Lung (tissue), 12 donors: ENCODE results near the gene SPON1. TPM values are rescaled to one million over a fixed set of nuclear protein-coding genes. Genes with fewer than 3 reads are reported as not detected.

Experiments
- ATAC-seq: fragments of 200-7000 bp; cut with Tn5 transposase; one replicate; pipeline ENCODE4 v1.9.1; 2020; ENCODE audit warnings: moderate number of reproducible peaks; ENCODE audit not compliant: insufficient read depth, low FRiP score
- DNase-seq, 3 donors: peaks; one replicate each; pipeline ENCODE4 v3.0.0-alpha.2; 2013 to 2017
- H3K27ac ChIP-seq, 2 donors: one replicate each; pipeline ENCODE4 v1.5.1; 2013; ENCODE audit warnings: mild to moderate bottlenecking in 2 of 2, moderate library complexity in 2 of 2, control low read depth in 1 of 2, inconsistent platforms in 1 of 2, low read depth in 1 of 2, low read length in 1 of 2
- H3K27me3 ChIP-seq, 3 donors: one replicate each; pipeline ENCODE4 v1.5.1; 2013; ENCODE audit warnings: low read length in 2 of 3; ENCODE audit not compliant: control insufficient read depth in 3 of 3, insufficient read depth in 3 of 3
- H3K36me3 ChIP-seq, 4 donors: one replicate each; pipeline ENCODE4 v1.5.1; 2013; ENCODE audit warnings: low read length in 4 of 4, mild to moderate bottlenecking in 1 of 4, moderate library complexity in 1 of 4; ENCODE audit not compliant: control insufficient read depth in 4 of 4, insufficient read depth in 4 of 4
- H3K4me1 ChIP-seq, 5 donors: one replicate each; pipeline ENCODE4 v1.5.1; 2013; ENCODE audit warnings: low read length in 5 of 5, mild to moderate bottlenecking in 2 of 5, moderate library complexity in 1 of 5; ENCODE audit not compliant: control insufficient read depth in 5 of 5, insufficient read depth in 5 of 5
- H3K4me3 ChIP-seq: one replicate; pipeline ENCODE4 v1.5.1; 2013; ENCODE audit warnings: mild to moderate bottlenecking, control low read depth, moderate library complexity
- H3K9ac ChIP-seq, 2 donors: one replicate each; pipeline ENCODE4 v1.5.1; 2013; ENCODE audit warnings: low read length in 2 of 2, control low read depth in 1 of 2; ENCODE audit not compliant: insufficient read depth in 1 of 2
- H3K9me3 ChIP-seq, 4 donors: one replicate each; pipeline ENCODE4 v1.5.1; 2013; ENCODE audit warnings: low read length in 3 of 4, mild to moderate bottlenecking in 1 of 4, moderate library complexity in 1 of 4; ENCODE audit not compliant: control insufficient read depth in 4 of 4, insufficient read depth in 3 of 4
- CTCF ChIP-seq: IDR thresholded peaks from 2 replicates; pipeline ENCODE4 v1.5.1; 2012; ENCODE audit warnings: mild to moderate bottlenecking; ENCODE audit errors: control extremely low read depth, extremely low read depth
- WGBS, 2 donors: extraction: QIAGEN DNeasy Blood & Tissue Kit; methylation state at CpG; one replicate each; pipeline ENCODE4 v1.1.7; 2013; 5-methylcytosine and 5-hydroxymethylcytosine counted together
- polyA plus RNA-seq, 2 donors: library from polyadenylated mRNA; stranded (reverse); fragments of 200-250 nt; gene quantifications; one replicate each; pipeline ENCODE4 v1.2.1, GENCODE V29; 2013
- total RNA-seq, 2 donors: library from RNA; depleted of rRNA in 1 of 2; stranded (reverse); fragments of >200 nt in 1 of 2; gene quantifications; one replicate each; pipeline ENCODE4 v1.2.1, GENCODE V29; 2014 to 2021
- donor health status: control.
- donor health status: control.
- donor health status: Bipolar disorder and iron deficiency.
- donor health status: healthy.
- donor health status: DM: yes; HTN: yes; CAD: no.

The SPON1 gene
- total and polyA plus RNA-seq, 4 donors = 8.4 to 98.6 (median 59.9) TPM

GRCh38 chr11:14065141-14065540 is 102.6 kb downstream of the SPON1 start:
- no peak for TF ChIP-seq CTCF
- Histone ChIP-seq H3K4me3 (no peak overlapping the region), H3K9ac (no peak overlapping the region), H3K27me3 (no peaks in the 10 kb centered on the region), H3K4me1 (no peaks in the 10 kb centered on the region), H3K27ac (no peak overlapping the region), H3K36me3 (no peaks in the 10 kb centered on the region), H3K9me3 (no peaks in the 10 kb centered on the region)
- ATAC-seq (no peak), DNase-seq (no peak)
- WGBS, 2 donors = 18 to 22% methylated on average over 8 of the region's 8 CpGs

GRCh38 chr11:14065681-14066080 is 103.2 kb downstream of the SPON1 start:
- TF ChIP-seq CTCF = no peak
- Histone ChIP-seq H3K4me1 (peaks cover 0 to 2% (median 0%) of the 10 kb centered on the region in 5 donors), H3K9me3 (no peaks in the 10 kb centered on the region), H3K36me3 (no peaks in the 10 kb centered on the region), H3K27me3 (no peaks in the 10 kb centered on the region), H3K9ac (no peak overlapping the region), H3K27ac (no peak overlapping the region), H3K4me3 (no peak overlapping the region)
- ATAC-seq (peak; percentile 71), DNase-seq (no peak)
- 38 to 48% methylated on average over 1 of the region's 1 CpG for WGBS, 2 donors

GRCh38 chr11:14067686-14068085 is 105.2 kb downstream of the SPON1 start:
- no peak for TF ChIP-seq CTCF
- ATAC-seq = no peak

GRCh38 chr11:14070896-14071295 is 108.4 kb downstream of the SPON1 start:
- 98 to 100% methylated on average over 1 of the region's 1 CpG for WGBS, 2 donors
- peaks cover 0 to 8% (median 0%) of the 10 kb centered on the region in 5 donors for H3K4me1 ChIP-seq
- no peak for ATAC-seq
- DNase-seq = peak in 2 of 3 donors; percentile 29 to 57
- no peaks in the 10 kb centered on the region for H3K36me3 ChIP-seq
- no peaks in the 10 kb centered on the region for H3K9me3 ChIP-seq
- no peak overlapping the region for H3K4me3 ChIP-seq
- H3K27ac ChIP-seq = no peak overlapping the region
- no peak for TF ChIP-seq CTCF
- H3K9ac ChIP-seq = no peak overlapping the region
- no peaks in the 10 kb centered on the region for H3K27me3 ChIP-seq

More at GRCh38 chr11:14067686-14068085, 105.2 kb downstream of the SPON1 start:
- H3K27me3 ChIP-seq = no peaks in the 10 kb centered on the region
- H3K9me3 ChIP-seq = no peaks in the 10 kb centered on the region
- H3K36me3 ChIP-seq = no peaks in the 10 kb centered on the region
- no peak overlapping the region for H3K9ac ChIP-seq
- no peak overlapping the region for H3K27ac ChIP-seq
- no peak overlapping the region for H3K4me3 ChIP-seq
- DNase-seq = no peak
- peaks cover 0 to 3% (median 0%) of the 10 kb centered on the region in 5 donors for H3K4me1 ChIP-seq
- 82 to 91% methylated on average over 3 of the region's 3 CpGs for WGBS, 2 donors
